HG03196 (cell line): Measurements from ENCODE around the gene MAPK10.

ENCODE experiments used
- ATAC-seq: cut with Tn5 transposase; IDR thresholded peaks from one replicate; pipeline ENCODE4 v1.9.1; 2021; ENCODE audit not compliant: unreplicated experiment

The MAPK10 gene

GRCh38 chr4:86359944-86360478 is at the start of gene MAPK10:
Gene MAPK10, minus strand, starts transcription at chr4:86360053.
- ATAC-seq: peak; percentile 97

- no peak for ATAC-seq
These were observed 43.7 kb upstream of the MAPK10 start for GRCh38 chr4:86403575-86403974.

- ATAC-seq: no peak
These were observed 42.0 kb upstream of the MAPK10 start for GRCh38 chr4:86401826-86402225.

- no peak for ATAC-seq
These were observed 40.4 kb upstream of the MAPK10 start for GRCh38 chr4:86400216-86400615.

- ATAC-seq: no peak
These were observed 38.3 kb upstream of the MAPK10 start for GRCh38 chr4:86398187-86398586.

DNA sequence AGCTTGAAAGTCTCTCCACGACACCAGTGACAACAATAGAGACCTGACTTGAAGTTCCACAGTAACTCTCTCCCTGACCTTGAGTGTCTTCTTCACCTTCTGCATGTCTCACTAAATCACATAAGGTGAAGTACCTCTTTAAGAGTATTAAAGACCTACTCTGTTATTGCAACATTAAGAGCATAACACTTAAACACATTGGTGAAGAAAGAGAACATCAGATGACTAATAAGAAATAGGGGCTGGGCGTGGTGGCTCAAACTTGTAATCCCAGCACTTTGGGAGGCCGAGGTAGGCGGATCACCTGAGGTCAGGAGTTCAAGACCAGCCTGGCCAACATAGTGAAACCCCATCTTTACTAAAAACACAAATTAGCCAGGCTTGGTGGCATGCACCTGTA is 33.9 kb upstream of the MAPK10 start:
- ATAC-seq: no peak

DNA sequence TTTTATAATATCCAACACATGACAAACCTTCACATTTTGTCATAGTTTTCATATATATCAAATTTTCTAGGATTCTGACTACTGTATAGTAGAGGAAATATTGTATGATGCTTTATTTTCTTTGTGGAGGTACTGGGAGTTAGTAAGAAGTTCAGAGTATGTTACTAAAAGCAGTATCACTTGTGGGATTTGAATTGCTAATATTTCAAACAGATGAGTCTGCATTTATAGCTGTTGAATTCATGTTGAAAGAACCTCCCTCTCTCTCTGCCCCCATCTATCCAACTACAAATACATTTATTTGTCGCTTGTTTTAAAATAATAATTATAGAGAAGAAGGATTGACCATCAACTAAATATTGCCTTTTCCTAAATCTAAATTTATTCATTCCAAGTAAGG is 29.8 kb upstream of the MAPK10 start:
- no peak for ATAC-seq

DNA sequence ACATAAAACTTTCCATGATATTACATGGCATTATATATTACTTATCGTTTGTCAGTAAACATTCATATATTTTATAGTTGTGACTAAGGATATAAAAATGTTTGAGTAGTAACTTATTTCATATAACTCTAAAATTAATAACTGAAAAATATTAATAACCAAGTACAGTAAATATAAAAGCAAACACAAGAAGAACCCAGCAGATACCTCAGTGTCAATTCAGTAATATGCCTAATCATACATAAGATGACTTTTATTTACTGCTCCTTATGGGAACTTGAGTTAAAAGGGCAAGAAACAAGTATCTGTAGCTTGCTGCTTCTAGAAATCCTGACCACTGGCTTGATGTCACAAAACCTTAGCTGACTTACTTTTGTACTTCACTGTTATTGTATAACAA is 28.4 kb upstream of the MAPK10 start:
- ATAC-seq: no peak

DNA sequence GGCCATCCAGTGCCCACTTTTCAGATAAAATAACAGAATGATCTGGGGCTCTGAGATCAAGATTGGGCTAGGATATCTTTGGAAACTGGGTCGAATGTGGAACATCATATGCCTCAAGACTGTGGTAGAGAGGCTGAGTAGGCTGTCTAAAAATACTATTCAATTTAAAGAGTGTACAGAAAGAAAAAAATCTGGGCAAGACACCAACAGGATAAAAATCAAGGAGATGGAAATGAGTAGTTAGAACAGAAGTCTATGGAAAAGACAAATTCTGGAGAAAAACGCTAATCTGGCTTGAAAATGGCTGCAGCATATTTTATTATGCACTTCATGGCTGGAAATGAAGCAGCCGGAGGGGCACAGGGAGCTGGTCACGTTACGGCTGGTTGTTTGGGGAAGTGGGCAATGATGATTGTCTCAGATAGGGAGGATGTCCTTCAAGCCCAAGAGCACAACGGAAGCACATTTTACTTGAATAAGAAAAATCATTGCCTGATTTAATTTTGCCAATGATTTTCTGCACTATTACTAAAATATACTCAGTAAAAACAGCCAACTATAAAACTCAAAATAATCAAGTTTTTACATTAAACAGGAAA is 27.1 kb upstream of the MAPK10 start:
- no peak for ATAC-seq

DNA sequence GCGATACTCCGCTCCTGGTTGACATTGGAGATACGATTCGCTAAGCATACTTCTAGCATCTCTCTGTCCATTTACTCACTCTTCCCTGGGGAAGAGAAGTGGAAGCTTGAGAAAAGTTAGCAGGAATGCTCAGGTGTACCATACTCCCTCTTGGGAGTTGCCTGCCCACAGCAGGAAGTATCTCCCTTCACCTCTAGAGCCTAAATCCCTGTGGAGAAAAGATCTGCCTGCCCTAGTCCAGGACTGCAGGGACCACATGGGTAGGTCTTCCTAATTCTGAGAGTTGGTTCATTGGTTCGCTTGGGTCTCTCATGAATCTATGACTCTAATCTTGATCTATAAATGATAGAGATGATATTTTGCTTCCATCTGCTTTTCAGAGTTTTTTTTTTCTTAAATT is 26.3 kb upstream of the MAPK10 start:
- no peak for ATAC-seq

DNA sequence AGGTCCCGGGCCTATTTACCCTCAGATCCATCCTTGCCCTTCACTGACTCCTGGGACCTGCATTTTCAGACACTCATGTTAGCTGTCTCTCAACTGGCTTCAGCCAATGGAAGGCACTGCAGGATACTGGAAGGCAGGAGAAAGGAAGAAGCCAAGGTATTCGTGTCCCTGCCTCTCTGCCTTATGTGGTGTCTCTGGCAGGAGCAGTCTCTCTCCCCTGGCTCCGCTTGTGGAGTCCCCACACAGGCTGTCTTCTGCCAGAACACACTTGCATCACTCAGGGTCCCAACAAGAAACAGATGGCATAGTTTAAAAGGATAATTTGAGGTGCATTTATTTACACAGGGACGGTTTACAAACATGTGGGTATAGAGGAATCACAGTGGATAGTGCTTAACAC is 21.6 kb upstream of the MAPK10 start:
- ATAC-seq: no peak

- no peak for ATAC-seq
These were observed 20.4 kb upstream of the MAPK10 start for GRCh38 chr4:86380181-86380724.

- no peak for ATAC-seq
These were observed 17.0 kb upstream of the MAPK10 start for GRCh38 chr4:86376850-86377249.

GRCh38 chr4:86368433-86368832 is 8.6 kb upstream of the MAPK10 start:
- no peak for ATAC-seq

- ATAC-seq: no peak
These were observed 7.7 kb upstream of the MAPK10 start for GRCh38 chr4:86367577-86367976.

GRCh38 chr4:86366920-86367319 is 7.1 kb upstream of the MAPK10 start:
- ATAC-seq: no peak

DNA sequence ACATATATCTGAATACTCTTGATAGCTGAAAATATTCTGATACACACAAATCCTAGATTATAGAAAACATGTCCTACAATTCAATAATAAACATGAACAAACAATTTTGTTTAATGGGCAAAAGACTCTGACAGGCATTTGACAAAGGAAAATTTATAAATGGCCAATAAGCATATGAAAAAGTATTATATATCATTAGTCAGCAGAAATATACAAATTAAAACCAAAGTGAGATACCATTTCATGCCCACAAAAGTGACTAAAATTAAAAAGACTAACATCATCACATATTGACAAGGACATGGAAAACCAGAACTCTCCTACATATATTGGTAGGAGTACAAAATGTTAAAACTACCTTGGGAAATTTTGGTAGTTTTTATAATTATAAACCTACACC is 2.7 kb upstream of the MAPK10 start:
- ATAC-seq: no peak

DNA sequence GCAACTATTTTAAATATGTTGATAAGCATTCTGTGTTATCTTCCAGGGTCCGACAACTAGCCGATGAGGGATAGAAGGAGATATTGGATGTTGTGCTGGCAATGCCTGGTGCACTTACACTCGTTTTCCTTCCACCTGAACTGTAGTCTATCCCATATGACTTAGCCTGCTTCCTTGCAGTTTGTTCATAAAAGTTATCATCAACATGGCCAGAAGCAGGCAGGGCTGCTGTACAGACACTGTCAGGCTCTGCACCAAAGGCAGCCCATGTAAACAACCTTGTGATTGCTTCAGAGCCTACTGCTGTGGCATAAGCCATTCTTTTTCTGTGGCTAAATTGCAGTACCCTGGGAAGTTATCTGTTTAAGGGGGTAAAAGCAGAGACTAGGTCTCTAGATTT is 1.6 kb downstream of the MAPK10 start:
- no peak for ATAC-seq

DNA sequence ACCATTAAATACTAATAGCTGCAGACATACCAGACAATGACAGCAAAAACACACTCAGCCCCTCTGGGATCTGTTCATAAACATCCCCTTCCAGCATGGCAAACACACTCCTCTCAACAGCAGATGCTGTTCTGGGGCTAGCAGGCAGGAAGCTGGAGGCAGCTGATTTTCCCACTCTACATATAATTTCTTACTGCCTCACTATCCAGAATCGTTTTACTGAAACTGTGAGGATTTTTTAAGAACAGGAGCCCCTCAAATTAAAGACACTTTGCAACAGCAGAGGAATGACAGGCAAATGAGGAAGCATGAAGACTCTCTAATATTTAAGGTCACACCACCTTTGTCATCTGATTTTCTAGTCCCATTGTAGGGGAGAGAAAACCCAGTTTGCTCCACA is 2.2 kb downstream of the MAPK10 start:
- no peak for ATAC-seq

GRCh38 chr4:86356425-86357210 is 3.2 kb downstream of the MAPK10 start:
- ATAC-seq: no peak

DNA sequence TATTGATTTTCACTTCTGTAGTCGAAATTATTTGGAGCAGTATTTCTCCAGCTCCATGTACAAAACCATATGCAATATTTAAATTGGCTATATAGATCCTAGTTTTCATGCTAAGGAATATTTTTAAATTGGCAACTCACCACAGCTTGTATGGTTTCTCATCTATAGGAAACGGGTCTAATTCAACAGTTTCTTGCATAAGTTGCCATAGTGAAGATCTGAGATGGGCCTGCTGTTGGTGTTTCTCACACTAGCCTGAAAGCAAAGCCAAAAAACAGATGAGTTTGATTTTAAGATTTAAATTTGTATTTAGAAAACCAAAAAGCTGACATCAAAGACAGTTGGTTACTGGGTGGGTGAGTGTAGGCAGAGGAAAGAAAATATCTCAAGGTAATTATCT is 5.5 kb downstream of the MAPK10 start:
- no peak for ATAC-seq

- no peak for ATAC-seq
These were observed 13.5 kb downstream of the MAPK10 start for GRCh38 chr4:86346320-86346719.
